Choroid plexus epithelial cell (primary cell): ENCODE measurements around the gene IKZF3.

ENCODE experiments used
- DNase-seq: peaks from one replicate; pipeline ENCODE4 v3.0.0-alpha.2; 2010; ENCODE audit warnings: low read depth
- H3K4me3 ChIP-seq: 2 replicates; pipeline ENCODE4 v1.5.1; 2011; ENCODE audit warnings: low read depth, mild to moderate bottlenecking, control low read depth, low read length, moderate library complexity
- CTCF ChIP-seq: conservative IDR thresholded peaks from 2 replicates; pipeline ENCODE4 v1.5.1; 2011; ENCODE audit warnings: low read depth, mild to moderate bottlenecking, control low read depth, inconsistent platforms, low read length, moderate library complexity

IKZF3 gene

GRCh38 chr17:39838784-39839183 is 25.3 kb downstream of the IKZF3 start:
- TF ChIP-seq CTCF = no peak
- no peak overlapping the region for H3K4me3 ChIP-seq
- no peak for DNase-seq

GRCh38 chr17:39838057-39838456 is 26.1 kb downstream of the IKZF3 start:
- no peak for DNase-seq
- no peak for TF ChIP-seq CTCF
- no peak overlapping the region for H3K4me3 ChIP-seq

GRCh38 chr17:39836117-39836516 is 28.0 kb downstream of the IKZF3 start:
- no peak overlapping the region for H3K4me3 ChIP-seq
- no peak for TF ChIP-seq CTCF
- no peak for DNase-seq

- DNase-seq = no peak
- TF ChIP-seq CTCF = no peak
- H3K4me3 ChIP-seq = no peak overlapping the region
Observed at GRCh38 chr17:39835038-39835786, 28.9 kb downstream of the IKZF3 start.

GRCh38 chr17:39834017-39834416 is 30.1 kb downstream of the IKZF3 start:
- no peak for DNase-seq
- no peak for TF ChIP-seq CTCF

GRCh38 chr17:39831588-39831987 is 32.5 kb downstream of the IKZF3 start:
- no peak for TF ChIP-seq CTCF
- H3K4me3 ChIP-seq = no peak overlapping the region

More at GRCh38 chr17:39834017-39834416, 30.1 kb downstream of the IKZF3 start:
- H3K4me3 ChIP-seq = no peak overlapping the region

GRCh38 chr17:39828443-39828842 is 35.7 kb downstream of the IKZF3 start:
- no peak overlapping the region for H3K4me3 ChIP-seq
- TF ChIP-seq CTCF = no peak
- DNase-seq = no peak

More at GRCh38 chr17:39831588-39831987, 32.5 kb downstream of the IKZF3 start:
- DNase-seq = no peak
